ENCODE results near the gene MPZL3.
A peak's percentile ranks its signal among the peaks of the same experiment; 100 is the strongest.

MPZL3 gene, protein sequence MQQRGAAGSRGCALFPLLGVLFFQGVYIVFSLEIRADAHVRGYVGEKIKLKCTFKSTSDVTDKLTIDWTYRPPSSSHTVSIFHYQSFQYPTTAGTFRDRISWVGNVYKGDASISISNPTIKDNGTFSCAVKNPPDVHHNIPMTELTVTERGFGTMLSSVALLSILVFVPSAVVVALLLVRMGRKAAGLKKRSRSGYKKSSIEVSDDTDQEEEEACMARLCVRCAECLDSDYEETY

DNA sequence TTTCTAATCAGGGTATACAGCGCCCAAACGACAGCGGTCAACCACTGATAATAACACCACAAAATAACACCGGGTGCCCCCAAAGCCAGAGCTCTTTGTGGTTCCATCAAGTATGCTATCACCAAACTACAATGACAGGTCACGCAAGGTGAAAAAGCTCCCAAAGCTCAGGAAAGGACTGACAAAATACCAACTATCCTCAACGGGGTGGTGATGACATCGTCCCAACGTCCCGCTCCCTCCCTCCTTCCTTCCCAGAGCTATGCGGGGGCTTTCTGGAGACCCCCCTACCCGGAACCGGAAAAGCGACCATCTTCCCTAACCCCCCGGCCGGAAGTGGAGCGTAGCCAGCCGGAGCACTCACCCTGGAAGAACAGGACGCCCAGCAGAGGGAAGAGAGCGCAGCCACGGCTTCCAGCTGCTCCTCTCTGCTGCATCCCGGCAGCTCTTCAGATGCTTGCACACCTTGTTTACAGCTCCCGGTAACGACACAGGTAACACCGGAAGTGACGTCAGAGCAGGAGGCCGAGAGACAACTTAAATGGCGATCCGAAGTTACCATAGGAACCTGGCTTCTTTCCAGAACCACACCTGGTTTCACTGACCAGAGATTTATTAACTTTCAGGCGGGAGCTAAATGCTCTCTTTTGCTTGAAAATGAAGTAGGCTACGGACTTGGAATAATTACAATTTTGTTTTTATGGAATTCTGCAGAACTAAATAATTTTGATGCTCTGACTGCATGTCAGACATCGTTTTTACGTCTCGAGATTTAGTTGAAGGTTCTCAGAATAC, at the start of gene MPZL3:
TSS of gene MPZL3 (minus strand) at position 508 of the 795 bp plus-strand sequence. CDS start at position 437, 71 bp downstream.
- DNase-seq (ENCODE audit: low spot score): peak; percentile 84

GRCh38 chr11:118301600-118302195, 49.5 kb upstream of the MPZL3 start:
- DNase-seq (ENCODE audit: low spot score): no peak

- DNase-seq (ENCODE audit: low spot score): peak; percentile 76
Measured at GRCh38 chr11:118295815-118296454, 43.8 kb upstream of the MPZL3 start.

DNA sequence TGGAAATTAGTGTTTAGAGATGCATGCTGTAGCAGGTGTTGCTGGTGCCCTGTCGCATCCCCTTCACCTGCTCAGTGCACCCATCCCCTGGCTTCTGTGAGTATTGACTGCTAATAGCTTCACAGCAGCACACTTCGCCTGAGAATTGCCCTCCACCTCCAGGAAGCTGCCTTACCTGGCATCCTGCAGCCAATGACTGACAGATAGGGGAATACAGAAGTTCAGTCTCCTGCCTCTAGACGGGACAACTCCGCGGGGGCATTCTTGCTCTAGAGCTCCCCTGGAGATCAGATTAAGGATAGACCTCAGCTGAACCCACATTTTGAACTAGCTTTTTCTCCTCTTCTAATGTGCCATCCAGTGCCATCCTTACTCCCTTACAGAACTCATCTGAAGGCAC, 43.0 kb upstream of the MPZL3 start:
- DNase-seq (ENCODE audit: low spot score): no peak

GRCh38 chr11:118294053-118294452, 41.9 kb upstream of the MPZL3 start:
- DNase-seq (ENCODE audit: low spot score): no peak

DNA sequence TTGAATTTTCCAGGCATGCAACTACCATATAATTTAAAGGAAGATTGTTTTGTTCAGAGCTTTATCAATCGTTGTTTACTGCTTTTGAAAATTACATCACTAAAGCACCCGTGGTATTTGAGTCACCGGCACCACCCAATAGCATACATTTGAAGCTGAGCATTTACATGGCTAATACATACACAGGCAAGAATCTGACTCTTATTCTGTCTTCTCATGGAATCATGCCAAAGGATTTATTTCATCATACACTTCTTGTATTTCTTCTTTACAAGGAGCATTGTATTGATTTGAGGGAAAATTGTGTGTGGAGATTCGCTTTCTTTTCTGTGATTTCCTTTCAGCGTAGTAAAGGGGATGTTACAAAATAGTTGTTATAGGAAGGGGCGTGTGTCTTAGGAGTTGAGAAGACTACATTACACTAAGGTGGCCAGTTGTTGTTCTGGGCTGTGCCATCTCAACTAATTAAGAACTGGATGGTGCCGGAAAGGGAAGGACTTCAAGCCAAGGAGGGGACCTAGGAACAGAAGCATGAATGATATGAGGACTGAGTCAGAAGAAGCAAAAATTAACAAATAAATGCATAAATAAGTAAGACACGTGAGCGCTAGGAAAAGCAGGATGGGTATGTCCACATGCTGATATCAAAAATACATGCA, 39.4 kb upstream of the MPZL3 start:
- DNase-seq (ENCODE audit: low spot score): no peak

DNA sequence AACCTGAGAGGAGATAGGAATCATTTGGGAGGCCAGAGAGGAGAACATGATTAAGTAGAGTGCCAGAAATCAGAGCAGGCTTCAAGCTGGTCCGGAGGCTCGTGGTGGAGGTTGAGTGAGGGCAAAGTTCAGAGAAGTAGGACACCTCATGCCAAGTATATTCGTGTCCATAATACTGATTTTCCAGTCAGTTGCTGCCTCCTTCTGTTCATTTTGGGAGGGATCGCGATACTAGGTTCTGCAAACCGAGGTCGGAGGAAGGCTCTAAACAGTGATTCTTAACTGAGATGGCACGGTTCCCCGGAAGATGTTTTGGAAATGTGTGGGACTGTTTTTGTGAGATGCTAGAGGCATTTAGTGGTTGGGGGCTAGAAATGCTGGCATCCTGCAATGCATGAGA, 38.8 kb upstream of the MPZL3 start:
- peak; percentile 23 for DNase-seq (ENCODE audit: low spot score)

GRCh38 chr11:118289401-118289800, 37.2 kb upstream of the MPZL3 start:
- no peak for DNase-seq (ENCODE audit: low spot score)

DNA sequence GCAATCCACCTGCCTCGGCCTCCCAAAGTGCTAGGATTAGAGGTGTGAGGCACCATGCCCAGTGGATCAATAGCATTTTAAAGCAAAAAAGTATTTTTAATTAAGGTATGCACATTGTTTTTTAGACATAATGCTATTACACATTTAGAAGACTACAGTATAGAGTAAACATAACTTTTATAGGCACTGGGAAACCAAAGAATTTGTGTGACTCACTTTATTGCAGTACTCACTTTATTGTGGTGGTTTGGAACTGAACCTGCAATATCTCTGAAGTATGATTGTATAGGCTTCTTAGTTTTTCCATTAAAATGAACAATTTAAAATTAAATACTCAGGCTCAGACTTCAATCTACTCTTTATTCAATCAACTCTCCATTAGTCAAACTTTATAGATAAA, 34.8 kb upstream of the MPZL3 start:
- DNase-seq (ENCODE audit: low spot score): peak; percentile 9

- DNase-seq (ENCODE audit: low spot score): no peak
Measured at GRCh38 chr11:118286545-118286944, 34.4 kb upstream of the MPZL3 start.

DNA sequence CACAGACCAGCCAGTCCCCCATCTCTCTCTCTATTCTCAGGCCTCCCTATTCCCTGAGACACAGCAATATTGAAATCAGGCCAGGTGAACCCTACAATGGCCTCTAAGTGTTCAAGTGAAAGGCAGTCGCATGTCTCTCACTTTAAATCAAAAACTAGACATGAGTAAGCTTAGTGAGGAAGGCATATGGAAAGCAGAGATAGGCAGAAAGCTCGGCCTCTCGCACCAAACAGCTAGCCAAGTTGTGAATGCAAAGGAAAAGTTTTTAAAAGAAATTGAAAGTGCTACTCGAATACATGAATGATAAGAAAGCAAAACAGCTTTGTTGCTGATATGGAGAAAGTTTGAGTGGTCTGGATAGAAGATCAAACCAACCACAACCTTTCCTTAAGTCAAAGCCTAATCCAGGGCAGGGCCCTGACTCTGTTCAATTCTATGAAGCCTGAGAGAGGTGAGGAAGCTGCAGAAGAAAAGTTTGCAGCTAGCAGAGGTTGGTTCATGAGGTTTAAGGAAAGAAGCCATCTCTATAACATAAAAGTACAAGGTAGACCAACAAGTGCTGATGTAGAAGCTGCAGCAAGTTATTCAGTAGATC, 31.7 kb upstream of the MPZL3 start:
- no peak for DNase-seq (ENCODE audit: low spot score)

DNA sequence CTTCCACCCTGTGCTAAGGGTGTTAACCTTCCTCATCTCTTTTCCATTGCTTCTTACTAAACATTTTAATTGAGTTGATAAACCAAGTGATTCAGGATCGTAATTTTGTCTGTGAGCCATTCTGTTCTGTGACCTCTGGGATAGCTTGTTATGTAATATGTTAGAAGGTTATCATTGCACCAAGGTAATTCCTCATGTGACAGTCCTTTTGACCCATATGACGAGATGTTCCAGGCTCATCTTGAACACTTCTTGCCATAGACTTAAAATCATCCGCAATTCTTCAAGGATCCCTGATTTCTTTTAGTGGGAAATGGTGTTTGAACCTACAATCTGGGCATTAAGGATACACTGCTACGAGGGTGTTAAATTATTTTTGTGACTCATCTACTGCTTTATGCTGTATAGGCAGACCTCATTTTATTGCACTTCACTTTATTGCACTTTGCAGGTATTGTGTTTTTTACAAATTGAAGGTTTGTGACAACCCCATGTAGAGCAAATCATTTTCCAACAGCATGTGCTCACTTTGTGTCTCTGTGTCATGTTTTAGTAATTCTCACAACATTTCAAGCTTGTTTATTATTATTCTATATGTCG, 31.0 kb upstream of the MPZL3 start:
- DNase-seq (ENCODE audit: low spot score): no peak

GRCh38 chr11:118282606-118283005, 30.4 kb upstream of the MPZL3 start:
- no peak for DNase-seq (ENCODE audit: low spot score)

DNA sequence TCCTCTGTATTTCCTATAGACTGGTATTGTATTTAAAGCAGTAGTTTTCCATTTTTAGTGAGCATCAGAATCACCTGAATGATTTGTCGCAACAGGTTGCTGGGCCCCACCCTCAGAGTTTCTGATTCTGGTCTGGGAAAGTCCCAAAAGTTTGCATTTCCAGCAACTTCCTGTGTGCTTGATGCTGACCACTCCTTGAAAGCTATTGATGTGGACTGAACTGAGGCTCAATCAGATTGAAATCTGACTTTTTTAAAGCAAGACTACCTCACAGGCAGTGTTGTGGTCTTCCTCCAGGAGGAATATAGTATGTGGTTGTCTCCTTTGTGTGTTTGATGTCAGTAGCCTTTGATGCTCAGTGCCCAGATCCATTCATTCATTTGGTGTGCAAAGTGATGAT, 29.1 kb upstream of the MPZL3 start:
- no peak for DNase-seq (ENCODE audit: low spot score)

DNA sequence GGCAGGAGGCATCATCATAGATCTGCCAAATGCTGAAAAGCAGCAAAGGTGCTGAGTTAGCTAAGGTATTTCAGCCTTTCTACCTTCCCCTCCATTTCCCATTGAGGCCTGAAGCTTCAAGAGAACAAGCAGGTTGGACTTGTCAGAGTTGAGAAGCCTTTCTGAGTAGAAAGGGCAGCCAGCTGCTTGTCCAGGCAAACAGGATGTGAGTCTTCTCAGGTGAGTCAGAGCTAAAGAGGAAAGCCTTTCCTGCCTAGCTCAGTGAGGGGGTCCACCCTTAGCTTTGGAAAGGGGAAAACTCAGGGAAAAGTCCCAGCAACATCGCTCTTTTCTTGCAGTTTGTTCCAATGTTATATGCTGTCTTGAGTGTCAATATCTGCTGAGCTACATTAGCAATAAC, 25.1 kb upstream of the MPZL3 start:
- peak; percentile 84 for DNase-seq (ENCODE audit: low spot score)

- no peak for DNase-seq (ENCODE audit: low spot score)
Measured at GRCh38 chr11:118276422-118276821, 24.3 kb upstream of the MPZL3 start.

DNA sequence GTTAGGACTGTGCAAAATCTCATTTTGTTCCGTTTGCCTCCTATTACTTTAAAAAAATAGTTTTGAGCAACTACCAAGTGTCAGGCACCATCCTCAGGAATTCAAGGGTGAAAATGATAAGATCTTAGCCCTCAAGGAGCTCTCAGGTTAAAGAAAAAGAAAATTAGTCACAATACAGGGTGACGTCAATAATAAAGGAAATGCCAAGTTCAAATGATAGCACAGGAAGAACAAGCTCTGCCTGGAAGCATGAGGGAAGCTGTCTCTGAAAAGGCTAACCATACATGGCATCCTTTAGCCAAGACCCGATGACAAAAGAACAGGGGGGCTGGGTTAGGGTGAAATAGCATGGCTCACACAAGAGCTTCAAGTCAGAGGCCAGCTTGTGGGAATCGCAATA, 23.0 kb upstream of the MPZL3 start:
- no peak for DNase-seq (ENCODE audit: low spot score)

- no peak for DNase-seq (ENCODE audit: low spot score)
Measured at GRCh38 chr11:118274186-118274585, 22.0 kb upstream of the MPZL3 start.

- no peak for DNase-seq (ENCODE audit: low spot score)
Measured at GRCh38 chr11:118272001-118272400, 19.8 kb upstream of the MPZL3 start.

- DNase-seq (ENCODE audit: low spot score): no peak
Measured at GRCh38 chr11:118267486-118267885, 15.3 kb upstream of the MPZL3 start.

- no peak for DNase-seq (ENCODE audit: low spot score)
Measured at GRCh38 chr11:118265954-118266353, 13.8 kb upstream of the MPZL3 start.

All from RKO (cell line).